H7 (cell line): ENCODE data around the gene TRIM2. TPM values are rescaled to one million over a fixed set of nuclear protein-coding genes. Genes with fewer than 3 reads are reported as not detected.

ENCODE experiments used
- DNase-seq: peaks from one replicate; pipeline ENCODE4 v3.0.0; 2012
- H3K27me3 ChIP-seq: 2 replicates; pipeline ENCODE4 v1.6.0; 2011; ENCODE audit warnings: mild to moderate bottlenecking, low read length; ENCODE audit not compliant: control insufficient read depth, insufficient read depth
- H3K36me3 ChIP-seq: replicated peaks from 2 replicates; pipeline ENCODE4 v1.5.1; 2011; ENCODE audit warnings: low read length; ENCODE audit not compliant: control insufficient read depth, insufficient read depth
- H3K4me3 ChIP-seq: 2 replicates; pipeline ENCODE4 v1.5.1; 2011; ENCODE audit warnings: low read depth, mild to moderate bottlenecking, control low read depth, low read length, moderate library complexity; ENCODE audit not compliant: insufficient read depth
- total RNA-seq: library from RNA; depleted of rRNA; stranded (reverse); fragments of >200 nt; shearing (Covaris generic); gene quantifications from 2 replicates; pipeline ENCODE4 v1.2.3, GENCODE V29; 2014

The TRIM2 gene
- total RNA-seq, 1 experiment from 2014 or later: 49.2 TPM

DNA sequence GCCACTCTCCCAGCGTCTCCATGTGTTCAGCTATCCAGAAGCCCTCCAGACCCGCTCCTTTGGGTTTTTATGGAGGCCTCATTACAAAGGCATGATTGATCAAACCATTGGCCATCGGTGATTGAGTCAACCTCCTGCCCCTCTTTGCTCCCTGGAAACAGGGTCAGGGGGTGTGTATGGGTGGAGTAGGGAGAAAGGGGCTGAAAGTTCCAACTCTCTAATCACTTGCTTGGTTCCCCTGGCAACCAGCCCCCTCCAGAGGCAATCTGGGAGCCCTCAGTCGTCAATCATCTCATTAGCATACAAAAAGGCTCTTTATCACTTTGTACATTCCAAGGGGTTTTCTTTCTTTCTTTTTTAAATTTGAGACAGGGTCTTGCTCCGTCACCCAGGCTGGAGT, 2.3 kb downstream of the TRIM2 start:
- H3K27me3 ChIP-seq: peaks cover 6% of the 10 kb centered on the region
- H3K4me3 ChIP-seq: peak overlapping the region; percentile 15
- H3K36me3 ChIP-seq: no peaks in the 10 kb centered on the region
- DNase-seq: peak; percentile 44

DNA sequence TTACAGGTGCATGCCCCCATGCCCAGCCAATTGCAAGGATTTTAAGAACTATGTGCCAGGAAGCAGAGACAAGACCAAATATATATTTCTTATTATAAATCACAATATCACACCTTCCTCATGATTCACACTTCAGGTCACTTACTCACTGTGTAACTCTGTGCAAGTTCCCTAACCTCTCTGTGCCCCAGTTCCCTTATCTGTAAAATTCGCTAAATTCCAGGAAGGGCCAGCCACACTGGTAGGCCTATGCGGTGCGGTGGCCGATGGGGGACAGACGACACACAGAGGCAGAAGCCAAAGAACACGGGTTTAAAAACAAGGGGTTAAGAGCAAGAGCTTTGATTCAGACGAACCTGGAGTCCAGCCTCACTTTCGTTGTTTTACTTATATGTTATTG, 2.8 kb downstream of the TRIM2 start:
- no peak for DNase-seq
- H3K4me3 ChIP-seq: no peak overlapping the region
- H3K27me3 ChIP-seq: peaks cover 6% of the 10 kb centered on the region
- H3K36me3 ChIP-seq: no peaks in the 10 kb centered on the region

DNA sequence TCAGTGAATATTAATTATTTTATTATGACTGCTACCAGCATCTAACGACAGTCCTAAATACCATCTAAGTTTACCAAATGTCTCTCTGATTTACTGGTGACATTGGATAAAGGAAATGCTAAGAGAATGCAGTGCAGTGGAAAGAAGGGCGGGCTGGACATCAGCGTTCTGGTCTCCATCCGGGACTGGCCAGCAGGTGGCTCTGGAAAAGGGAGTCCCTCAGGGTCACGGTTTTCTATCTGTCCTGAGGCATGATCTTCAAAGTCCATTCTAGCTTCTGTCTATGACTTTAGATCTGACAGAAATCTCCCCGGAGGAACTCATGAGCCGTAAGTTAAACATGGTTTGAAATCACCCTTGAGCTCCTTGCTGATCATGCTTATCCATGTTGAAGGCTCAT, 3.3 kb downstream of the TRIM2 start:
- peaks cover 6% of the 10 kb centered on the region for H3K27me3 ChIP-seq
- peak; percentile 23 for DNase-seq
- no peak overlapping the region for H3K4me3 ChIP-seq
- no peaks in the 10 kb centered on the region for H3K36me3 ChIP-seq

DNA sequence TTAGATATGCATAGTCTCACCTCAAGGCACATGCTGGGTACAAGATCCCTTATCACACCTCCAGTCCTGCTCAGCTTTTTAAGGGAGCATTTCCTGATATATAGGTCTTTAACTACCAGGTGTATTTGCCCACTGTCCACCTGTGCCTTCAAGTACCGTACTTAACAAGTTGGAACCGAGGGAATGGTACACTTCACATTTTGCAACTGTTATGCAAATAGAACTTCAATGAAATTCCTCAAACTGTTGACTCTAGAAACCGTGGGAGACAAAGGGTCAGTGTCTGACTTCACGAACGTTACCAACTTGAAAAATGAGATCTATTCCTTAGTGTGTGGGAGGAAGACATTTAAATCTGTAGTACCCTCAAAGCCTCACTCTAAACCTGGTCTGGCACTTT, 5.2 kb downstream of the TRIM2 start:
- DNase-seq: no peak

DNA sequence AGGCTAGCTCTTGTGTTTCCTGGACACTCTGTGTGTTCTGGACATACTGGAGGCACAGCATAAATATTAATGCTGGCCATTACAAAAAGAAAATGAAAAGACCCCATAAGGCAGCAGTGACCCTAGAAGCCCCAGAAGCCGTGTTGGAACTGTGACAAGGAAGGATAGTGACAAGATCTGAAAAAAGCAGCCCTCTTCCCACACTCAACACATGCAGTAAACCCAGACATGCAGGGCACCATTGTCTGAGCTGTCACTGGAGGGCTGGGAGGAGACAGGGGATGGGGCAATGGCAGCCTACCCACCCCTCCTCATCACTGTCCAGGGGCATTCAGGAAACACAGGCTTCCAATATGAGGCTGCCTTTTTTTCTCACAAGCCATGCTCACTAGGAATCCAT, 6.5 kb downstream of the TRIM2 start:
- DNase-seq: no peak
- Histone ChIP-seq H3K27me3 (peaks cover 1% of the 10 kb centered on the region), H3K4me3 (no peak overlapping the region), H3K36me3 (no peaks in the 10 kb centered on the region)

More for the DNA sequence above, 5.2 kb downstream of the TRIM2 start:
- no peak overlapping the region for H3K4me3 ChIP-seq
- H3K27me3 ChIP-seq: peaks cover 6% of the 10 kb centered on the region
- H3K36me3 ChIP-seq: no peaks in the 10 kb centered on the region

DNA sequence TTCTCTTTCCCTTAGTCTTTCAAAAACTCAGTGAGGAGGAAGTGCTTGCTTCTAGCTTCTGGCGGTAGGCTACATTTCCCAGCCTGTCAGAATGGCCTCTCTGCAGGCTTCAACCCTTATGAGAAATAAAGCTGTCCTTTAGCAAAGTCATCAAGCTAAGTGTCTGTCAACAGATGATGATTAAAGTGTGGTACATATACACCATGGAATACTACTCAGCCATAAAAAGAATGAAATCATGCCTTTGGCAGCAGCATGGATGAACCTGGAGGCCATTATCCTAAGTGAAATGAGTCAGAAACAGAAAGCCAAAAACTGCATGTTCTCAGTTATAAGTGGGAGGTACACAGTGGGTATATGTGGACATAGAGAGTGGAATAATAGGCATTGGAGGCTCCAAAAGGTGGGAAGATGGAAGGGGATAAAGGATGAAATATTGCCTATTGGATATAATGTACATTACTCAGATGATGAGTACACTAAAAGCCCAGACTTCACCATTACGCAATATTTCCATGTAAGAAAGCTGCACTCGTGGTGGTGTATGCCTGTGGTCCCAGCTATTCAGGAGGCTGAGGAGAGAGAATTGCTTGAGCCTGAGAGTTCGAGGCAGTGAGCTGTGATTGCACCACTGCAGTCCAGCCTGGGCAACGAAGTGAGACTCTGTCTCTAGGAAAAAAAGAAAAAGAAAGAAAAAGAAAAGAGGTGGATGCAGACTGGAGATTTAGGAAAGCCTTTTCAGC, 7.9 kb downstream of the TRIM2 start:
- no peak for DNase-seq
- Histone ChIP-seq H3K4me3 (no peak overlapping the region), H3K27me3 (no peaks in the 10 kb centered on the region; the same call in 1 of the 2 replicates), H3K36me3 (no peaks in the 10 kb centered on the region)

DNA sequence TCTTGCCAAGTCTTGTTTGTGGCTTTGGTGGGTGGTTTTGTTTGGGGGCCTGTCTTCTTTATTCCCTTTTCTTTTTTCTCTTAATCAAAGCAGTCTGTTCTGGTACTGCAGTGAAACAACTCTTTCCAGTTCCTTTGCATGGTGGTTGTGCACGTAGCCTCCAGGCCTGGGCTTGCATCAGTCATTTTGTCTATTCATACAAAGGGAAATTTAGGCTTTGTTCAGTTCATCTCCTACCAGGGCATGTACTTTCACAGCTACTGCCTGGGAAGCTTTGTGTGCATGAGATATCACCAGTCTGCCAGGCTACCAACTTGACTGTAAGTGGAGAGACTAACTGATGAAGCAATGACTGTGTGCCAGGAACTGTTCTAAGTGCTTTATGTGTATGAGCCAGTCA, 8.5 kb downstream of the TRIM2 start:
- DNase-seq: no peak
- no peaks in the 10 kb centered on the region for H3K36me3 ChIP-seq
- no peaks in the 10 kb centered on the region; the same call in 1 of the 2 replicates for H3K27me3 ChIP-seq
- no peak overlapping the region for H3K4me3 ChIP-seq

DNA sequence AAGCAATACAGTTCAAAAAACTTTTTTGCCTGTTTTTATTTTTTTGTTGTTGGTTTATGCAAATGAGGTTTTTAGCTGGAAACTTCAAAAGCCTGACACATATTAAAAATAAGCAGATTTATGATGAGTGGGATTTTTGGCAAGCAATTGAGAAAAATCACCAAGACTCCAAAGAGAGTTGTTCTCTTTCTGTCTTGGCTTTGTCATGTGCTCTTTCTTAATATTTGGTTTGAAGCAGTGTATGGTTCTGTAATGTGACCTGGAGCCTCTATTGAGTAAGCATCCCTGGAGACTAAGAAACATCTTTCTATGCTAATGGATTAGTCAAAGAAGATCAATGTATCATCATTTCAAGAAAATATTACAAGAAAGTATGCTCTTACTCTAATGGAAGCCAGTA, 11.7 kb downstream of the TRIM2 start:
- no peak for DNase-seq
- no peak overlapping the region for H3K4me3 ChIP-seq
- no peaks in the 10 kb centered on the region for H3K36me3 ChIP-seq
- H3K27me3 ChIP-seq: no peaks in the 10 kb centered on the region; the same call in 1 of the 2 replicates

DNA sequence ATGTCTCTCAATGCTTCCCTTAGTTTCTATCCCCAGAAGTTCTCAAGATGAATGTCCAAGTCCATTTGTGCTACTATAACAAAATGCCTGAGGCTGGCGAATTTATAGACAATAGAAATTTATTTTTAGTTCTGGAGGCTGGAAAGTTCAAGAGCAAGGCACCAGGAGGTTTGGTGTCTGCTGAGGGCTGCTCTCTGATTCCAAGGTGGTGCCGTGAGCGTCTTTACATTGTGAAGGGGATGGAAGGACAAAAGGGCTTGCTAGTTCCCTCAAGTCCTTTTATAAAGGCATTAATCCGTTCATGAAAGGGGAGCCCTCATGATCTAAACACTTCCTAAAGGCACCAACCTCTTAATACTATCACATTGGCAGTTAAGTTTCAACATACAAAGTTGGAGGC, 12.3 kb downstream of the TRIM2 start:
- Histone ChIP-seq H3K27me3 (no peaks in the 10 kb centered on the region; the same call in 1 of the 2 replicates), H3K36me3 (no peaks in the 10 kb centered on the region), H3K4me3 (no peak overlapping the region)
- no peak for DNase-seq

DNA sequence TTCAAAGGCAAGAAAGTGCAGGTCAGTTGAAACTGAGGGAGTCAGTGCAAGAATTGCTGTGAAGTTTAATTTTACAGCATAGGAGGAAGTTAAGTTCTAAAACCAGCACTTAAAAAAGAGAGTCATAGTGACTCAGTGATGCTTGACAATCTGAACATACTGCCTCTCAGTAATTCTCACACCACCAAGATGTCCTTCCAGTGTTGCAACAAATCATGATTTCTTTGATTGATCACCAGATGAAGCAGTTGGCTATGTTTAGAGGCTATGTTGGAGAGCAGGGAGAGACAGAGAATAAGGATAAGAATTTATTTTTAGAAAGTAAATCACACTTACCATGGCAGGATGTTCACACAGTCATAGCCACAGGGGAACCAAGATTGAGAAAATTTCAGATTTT, 13.2 kb downstream of the TRIM2 start:
- no peaks in the 10 kb centered on the region for H3K36me3 ChIP-seq
- peaks cover 2% of the 10 kb centered on the region for H3K27me3 ChIP-seq
- DNase-seq: no peak
- no peak overlapping the region for H3K4me3 ChIP-seq

DNA sequence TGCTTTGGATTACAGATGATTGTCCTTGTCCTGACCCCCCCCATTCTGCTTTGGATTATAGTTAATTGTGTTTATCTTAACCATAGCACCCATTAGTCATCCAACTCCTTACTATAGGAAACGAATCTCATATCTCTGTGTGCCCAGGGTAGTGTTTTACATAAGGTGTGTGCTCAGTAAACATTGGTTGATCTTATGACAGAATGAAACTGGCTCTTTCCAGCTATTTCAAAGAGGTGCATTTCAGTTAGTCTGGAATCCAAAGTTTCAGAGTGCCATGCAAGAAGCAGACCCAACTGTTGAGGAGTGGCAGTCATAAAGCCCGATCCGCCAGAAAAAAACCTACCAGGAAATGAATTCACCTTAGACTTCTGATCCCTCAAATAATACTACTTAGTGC, 14.7 kb downstream of the TRIM2 start:
- H3K36me3 ChIP-seq: no peaks in the 10 kb centered on the region
- peaks cover 12% of the 10 kb centered on the region for H3K27me3 ChIP-seq
- no peak overlapping the region for H3K4me3 ChIP-seq
- DNase-seq: no peak

DNA sequence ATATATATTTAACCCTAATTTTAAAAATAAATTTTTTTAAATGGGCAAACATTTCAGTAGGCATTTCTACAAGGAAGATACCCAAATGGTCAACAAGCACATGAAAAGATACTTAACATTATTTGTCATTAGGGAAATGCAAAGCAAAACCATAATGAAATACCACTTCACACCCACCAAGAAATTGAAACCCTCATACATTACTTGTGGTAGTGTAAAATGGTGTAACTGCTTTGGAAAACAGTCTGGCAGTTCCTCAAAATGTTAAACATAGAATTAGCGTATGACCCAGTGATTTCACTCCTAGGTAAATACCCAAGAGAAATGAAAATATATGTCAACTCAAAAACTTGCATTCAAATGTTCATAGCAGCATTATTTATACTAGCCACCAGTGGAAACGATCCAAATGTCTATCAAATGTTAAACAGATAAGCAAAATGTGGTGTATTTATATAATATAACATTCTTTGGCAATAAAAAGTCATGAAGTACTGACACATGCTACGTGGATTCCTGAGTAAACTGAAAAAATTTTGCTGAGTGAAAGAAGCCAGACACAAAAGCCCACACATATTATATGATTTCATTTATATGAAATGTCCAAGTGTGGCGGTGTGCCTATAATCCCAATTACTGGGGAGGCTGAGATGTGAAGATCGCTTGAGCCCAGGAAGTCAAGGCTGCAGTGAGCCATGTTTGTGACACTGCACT, 16.6 kb downstream of the TRIM2 start:
- Histone ChIP-seq H3K4me3 (no peak overlapping the region), H3K36me3 (no peaks in the 10 kb centered on the region), H3K27me3 (peaks cover 14% of the 10 kb centered on the region)
- DNase-seq: no peak

DNA sequence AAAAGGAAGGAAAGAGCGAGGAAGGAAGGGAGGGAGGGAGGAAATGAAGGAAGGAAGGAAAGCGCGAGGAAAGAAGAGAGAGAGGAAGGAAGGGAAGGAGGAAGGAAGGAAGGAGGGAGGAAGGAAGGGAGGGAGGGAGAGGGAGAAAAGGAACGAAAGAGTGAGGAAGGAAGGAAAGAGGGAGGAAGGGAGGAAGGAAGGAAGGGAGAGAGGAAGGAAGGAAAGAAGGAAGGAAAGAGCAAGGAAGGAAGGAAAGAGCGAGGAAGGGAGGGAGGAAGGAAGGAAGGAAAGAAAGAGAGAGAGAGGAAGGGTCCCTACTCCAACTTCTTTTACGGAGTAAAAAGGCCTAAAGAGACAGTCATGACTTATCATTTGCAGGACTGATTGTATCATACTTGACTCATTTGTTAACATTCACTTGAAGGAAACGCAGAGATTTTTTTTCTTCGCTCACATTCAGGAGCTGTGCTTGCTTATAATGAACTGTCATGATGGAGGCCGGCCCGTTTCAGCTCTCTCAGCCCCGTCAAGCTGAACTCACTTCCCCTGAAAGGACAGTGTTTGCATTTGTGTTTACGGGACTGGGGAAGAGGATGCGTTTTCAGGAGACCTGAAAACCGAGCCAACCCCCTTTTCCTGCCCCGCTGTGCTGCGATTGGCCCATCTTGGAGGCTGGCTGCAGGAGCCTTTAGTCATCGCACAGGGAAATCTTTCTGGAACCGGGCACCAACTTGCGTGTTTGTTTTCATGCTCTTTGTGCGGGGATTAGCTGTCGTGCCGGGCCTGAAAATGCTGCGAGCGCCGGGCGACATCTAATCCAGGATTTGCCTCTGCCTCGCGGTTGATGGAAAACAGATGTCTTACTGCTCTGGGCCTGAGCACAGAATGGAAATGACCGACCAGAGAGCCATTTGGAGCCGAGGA, 17.8 kb downstream of the TRIM2 start:
- peak; percentile 82 for DNase-seq
- Histone ChIP-seq H3K36me3 (no peaks in the 10 kb centered on the region), H3K27me3 (peaks cover 14% of the 10 kb centered on the region), H3K4me3 (peak overlapping the region; percentile 59)

DNA sequence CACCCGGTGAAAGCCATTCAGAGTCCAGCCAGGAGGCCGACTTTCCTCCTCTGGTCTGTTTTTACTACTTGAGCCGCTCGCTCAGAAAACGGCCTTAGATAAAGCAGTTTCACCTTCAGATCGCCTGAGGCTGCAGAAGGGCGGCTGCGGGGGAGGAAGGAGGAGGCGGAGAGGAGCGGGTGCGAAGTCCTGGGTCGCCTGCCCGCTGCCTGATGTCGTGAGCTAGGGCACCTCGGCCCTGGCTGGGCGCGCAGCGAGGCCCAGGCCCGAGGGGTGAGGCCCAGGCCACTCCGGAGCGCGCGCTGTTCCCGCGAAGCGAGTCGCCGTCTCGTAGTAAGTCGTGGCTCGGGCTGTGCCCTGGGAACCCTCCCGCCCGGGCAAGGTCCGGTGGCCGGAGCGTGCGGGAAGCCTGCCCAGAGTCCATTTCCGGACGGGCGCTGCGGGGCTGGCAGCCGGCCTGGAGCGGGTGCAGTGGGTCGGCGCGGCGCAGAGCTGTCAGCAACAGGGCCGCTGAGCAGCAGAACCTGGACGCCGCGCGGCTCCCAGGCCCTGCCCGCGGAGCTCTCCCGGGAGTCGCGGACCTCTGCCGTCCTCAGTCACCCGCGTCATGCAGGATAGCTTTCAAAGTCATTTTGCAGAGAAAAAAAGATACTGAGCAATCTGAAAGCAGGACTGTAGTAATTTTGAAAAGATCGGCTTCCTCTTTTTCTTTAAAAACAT, 18.6 kb downstream of the TRIM2 start:
- H3K27me3 ChIP-seq: peaks cover 14% of the 10 kb centered on the region
- DNase-seq: peak; percentile 78
- peak overlapping the region; percentile 59 for H3K4me3 ChIP-seq
- no peaks in the 10 kb centered on the region for H3K36me3 ChIP-seq
